Activated CD8-positive, alpha-beta memory T cell treated with anti-CD3 and anti-CD28 coated beads, Interleukin-2, amount 50 U/mL, for 48 hours (primary cell): ENCODE measurements around the gene NEMP2.
"Not testable (repeated sequence)": the region's sequence is repeated elsewhere in the genome, so short reads cannot be mapped to it uniquely, and the experiment has no call there.

Experiments used
- DNase-seq: peaks from one replicate; pipeline ENCODE4 v3.0.0-alpha.2; 2020

NEMP2 gene

DNA sequence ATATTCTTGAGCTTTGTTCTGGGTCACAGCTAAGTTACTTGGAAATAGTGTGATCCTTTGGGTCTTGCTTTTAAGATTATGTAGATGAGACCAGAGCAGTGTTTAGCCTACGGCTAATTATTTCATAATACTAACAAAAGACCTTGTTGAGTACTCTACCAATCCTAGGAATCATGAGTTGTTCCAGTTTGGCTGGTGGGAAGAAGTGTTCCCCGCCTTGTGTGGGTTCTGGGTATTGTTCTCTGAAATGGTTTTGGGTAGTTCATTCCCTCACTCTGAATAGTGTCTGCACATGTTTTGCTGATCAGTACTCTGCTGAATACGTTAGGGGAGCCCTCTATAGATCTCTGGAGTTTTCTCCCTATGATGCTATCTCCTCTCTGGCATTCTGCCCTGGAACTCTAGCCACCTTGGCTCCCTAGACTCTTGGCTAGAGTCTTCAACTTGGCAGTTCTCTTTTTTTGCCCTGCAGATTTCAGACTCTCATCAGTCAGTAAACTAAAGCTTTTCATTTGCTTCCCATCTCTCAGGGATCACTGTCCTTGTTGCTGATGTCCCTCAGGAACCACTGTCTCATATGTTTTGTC, 48.4 kb downstream of the NEMP2 start:
- DNase-seq, result no peak

DNA sequence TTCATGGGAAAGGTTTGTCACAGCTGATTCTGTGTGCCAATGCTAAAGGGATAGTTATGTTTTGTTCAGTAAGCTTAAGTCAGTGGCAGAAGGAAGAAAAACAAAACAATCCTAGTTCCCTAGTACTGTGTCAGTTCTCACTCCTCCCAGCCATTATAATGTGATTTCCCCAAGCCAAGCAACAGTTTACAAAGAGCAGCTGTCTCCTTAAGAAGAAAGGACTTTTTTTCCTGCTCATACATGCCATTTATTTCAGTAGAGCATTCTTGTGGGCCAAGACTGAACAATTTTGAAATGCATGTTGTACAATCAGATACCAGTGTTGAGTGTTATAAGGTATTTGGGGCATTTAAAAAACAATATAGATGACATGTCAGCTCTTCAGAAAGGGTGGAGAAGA, 52.1 kb downstream of the NEMP2 start:
- DNase-seq, result no peak

DNA sequence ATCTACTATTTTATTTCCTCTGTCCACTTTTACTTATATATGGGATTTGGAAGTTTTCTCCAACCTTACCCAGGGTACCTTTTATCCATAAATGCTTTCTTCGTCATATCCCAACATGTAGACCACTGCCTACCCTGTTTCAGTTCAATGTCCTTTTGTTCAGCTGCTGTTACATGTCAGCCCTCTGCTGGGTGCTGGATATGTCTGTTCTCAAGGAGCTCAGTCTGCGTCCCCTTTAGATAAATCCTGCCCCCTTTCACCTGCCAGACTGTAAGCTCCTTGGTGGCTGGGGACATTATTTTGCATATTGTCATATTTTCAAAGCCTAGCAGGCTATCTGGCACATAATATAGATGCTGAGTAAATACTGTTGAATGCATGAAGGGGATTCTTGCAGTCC, 53.2 kb downstream of the NEMP2 start:
- DNase-seq, result no peak

DNA sequence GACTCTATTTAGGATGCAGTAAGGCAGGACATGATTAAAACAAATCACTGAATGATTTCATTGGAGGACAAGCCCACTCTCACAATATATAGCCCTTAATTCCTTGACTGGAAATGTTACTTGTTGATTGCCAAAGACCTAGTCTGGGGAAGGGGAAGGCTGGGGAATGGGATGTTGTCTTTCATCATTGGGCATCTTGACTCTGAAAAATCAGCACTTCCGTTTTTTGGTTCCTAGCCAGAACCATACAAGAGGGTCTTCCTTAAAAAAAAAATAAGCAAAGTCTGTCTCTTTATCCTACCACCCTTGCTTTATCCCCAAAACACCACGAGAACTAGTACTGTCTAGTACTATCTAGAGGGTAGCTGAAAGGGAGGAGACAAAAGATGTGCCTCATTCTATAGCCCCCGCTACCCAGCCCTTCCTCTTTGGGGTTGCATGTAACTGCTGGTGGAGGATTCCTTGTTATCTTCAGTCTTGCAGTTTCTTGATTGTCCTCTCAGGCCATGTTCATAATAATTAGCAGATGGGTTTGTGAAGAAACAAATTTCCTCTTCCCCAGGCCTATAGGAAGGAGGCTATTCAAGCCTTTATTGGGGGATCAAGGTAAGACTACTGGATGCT, 55.8 kb downstream of the NEMP2 start:
- no peak for DNase-seq

DNA sequence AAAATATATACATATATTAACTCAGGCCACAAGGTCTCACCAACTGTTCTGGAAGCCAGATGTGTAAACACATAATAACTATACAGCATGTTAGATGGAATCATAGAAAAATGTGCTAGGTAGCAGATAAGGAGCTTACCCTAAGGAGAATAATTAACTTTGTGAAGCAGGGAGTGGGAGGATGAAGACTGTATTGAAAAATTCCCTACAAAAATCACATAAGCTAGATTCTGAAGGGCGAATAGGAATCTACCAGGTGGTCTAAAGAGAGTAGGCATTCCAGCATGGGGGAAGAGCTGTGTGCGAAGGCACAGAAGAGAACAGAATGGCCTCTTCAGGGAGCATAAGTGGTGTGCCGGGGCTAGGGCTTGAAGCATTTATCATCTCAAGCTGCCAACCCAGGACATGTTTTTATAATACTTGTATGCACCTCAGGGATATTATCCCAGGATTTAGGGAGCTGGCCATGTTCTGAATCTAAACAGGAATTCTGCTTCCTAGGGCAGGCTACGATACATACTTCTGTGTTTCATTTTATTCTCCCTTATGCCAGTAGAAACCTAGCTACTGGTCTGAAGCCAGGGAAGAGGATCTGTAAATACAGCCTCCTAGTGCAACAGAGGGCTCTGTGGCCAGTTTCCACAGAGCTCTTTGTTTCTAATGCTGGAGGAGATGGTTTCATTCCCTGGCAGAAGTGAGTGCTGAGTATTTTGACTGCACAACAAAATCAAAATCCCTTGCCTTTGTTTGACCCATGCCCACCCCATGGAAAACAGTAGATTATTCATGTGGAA, 56.7 kb downstream of the NEMP2 start:
- no peak for DNase-seq

DNA sequence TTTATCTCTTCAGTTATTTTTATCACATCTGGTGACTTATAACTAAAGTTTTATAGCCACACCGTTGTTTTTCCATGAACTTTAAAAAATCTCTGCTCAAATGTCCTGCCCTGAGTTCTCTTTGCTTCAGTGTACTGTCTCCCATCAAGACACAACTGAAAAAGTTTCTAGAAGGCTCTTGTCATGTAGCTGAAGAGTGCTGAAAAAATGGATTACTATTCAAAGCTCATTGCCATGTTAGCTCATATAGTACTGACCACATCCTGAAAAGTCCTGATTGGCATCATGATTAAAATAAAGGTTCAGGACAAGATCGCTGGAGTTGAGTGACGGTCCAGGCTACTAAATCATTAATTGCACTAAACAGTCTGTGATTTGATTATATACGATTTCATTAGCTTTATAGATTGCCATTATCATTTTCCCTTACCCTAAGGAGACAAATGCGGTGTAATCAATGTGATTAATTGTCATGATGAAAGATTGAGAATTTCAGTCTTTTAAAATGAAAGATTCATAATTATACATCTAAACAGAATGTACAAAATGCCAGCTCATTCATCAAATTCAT, 64.2 kb downstream of the NEMP2 start:
- no peak for DNase-seq

DNA sequence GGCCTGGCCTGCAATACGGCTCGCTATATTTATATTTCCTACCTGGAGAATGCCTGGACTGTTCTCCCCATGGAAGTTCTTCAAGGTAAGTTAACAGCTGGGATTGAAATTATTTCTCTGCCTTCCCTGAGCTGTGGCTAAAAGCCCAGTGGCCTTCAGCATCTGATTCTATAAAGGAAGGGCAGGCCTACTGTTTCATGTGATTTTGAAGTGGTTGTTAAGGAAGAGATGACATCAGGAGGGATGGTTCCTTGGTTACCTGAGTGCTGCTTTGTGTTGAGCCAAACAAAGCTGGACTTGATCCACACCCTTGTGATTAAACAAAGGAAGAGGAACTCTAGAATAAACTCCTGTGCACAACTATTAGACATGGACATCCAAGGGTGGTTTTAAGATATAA, 64.8 kb downstream of the NEMP2 start:
- DNase-seq, result no peak

DNA sequence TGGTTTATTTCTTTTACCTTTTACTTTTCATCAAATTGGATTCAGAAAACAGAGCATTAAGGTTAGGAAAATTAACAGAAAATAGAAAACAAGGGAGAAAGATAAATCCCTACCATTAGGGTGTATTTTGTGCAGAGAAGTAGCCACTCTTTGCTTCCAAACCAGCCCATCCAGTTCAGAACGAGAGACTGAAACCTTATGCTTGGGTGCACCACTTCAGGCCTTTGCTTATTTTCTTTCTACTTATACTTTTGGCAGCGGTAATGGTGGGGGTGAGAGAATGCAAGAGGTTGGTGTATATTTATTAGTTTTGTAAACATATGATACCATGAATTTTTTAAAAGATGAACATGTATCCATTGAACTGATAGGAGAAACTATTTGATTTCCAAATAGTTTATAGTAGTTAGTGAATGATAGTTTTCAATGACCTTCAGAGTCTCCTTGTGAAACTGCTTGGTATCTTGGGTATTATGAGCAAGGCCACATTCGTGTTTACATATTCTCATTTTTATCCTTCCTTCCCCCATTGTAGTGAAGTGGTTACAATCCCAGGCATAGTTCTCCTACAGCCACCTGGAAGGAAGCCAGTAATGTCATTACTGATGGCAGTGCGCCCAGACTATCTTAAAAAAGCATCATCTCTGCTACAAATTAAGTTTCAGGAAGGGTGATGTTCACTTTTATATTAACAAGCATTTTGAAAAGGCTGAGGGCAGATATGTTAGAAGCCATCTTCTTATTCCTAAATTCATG, 65.5 kb downstream of the NEMP2 start:
- no peak for DNase-seq

DNA sequence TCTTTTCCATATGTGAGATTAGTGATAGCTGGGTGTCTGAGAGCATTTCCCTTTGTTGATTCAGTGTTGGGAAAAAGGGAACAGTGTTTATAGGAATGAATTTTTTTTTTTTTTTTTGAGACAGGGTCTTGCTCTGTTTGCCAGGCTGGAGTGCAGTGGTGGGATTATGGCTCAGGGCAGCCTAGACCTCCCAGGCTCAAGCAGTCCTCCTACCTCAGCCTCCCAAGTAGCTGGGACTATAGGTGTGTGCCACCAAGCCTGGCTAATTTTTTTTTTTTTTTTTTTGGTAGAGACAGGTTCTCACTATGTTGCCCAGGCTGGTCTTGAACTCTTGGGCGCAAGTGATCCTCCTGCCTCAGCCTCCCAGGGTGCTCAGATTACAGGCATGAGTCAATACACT, 66.2 kb downstream of the NEMP2 start:
- not testable (repeated sequence) for DNase-seq

DNA sequence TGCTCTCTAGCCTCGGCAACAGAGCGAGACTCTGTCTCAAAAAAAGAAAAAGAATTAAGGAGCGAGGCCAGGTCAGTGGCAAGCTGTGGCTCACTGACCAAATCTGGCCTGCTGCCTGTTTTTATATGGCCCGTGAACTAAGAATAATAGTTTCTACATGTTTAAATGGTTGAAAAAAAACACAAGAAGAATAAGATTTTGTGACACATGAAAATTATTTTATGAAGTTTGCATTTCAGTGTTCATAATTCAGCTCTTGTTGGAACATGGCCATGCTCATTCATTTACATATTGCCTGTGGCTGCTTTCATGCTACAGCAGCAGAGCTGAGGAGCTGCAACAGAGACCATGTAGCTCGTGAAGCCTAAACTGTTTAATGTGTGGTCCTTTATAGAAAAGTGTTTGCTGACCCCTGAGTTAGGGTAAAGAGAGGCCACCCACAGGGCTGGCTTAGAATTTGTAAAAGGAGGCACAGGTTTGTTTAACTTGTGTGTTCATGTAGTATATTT, 66.9 kb downstream of the NEMP2 start:
- DNase-seq, result no peak

DNA sequence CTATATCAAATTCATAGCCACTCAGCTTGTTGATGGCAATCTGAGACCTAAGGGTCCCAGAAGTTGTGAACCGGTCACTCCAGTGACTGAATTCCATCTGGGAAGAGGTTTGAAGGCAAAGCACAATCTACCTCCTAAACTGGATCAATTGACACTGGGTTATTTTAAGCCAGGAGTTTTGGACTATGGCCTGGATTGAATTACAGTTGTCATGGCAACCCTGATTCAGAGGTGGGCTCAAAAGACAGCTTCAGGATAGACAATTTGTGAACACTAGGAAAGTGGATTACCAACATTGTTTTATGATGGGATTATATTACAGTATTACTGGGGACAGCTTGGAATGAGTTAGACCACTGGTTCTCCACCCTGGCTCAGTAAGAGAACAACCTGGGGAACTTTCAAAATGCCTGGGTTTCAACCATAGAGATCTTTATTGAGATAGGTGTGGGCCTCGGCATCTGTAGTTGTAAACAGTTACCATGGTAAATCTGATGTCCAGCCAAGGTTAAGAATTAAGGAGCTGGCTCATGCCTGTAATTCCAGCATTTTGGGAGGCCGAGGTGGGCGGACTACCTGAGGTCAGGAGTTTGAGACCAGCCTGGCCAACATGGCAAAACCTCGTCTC, 67.6 kb downstream of the NEMP2 start:
- DNase-seq, result no peak

DNA sequence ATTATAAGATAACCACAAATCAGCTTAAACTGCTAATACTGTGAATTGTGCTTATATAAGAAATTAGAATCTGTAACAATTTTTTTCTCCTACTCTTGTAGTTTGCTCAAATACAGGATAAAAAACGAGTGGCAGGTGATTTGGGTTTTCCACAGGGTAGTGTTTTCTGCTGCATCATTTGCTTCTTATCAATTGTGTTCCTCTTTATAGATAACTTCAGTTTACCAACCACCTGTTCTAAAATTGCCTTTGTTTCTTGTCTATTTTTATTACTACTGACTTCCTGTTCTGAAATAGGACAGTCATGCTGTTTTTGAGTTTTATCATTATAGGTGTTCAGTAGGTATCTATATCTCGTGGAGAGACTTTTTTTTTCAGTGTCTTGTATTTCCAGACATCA, 69.5 kb downstream of the NEMP2 start:
- no peak for DNase-seq

DNA sequence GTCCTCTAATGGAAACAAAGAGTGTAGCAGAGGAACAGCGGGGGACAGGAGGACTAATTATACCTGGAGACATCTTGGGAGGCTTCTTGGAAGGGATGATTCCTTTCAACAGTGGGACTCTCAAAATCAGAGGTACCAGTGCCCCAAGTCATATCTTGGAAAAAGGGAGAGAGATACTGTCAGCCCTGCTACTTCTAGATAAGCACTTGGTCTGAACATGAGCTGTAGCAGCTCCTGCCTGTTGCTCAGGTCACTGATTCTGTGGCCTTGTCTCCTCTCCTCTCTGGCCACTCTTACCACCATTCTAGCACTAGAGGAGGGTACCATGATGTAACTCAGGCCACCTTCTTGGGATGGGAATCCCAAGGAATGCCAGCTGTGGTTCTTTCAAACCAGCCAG, 71.9 kb downstream of the NEMP2 start:
- no peak for DNase-seq

DNA sequence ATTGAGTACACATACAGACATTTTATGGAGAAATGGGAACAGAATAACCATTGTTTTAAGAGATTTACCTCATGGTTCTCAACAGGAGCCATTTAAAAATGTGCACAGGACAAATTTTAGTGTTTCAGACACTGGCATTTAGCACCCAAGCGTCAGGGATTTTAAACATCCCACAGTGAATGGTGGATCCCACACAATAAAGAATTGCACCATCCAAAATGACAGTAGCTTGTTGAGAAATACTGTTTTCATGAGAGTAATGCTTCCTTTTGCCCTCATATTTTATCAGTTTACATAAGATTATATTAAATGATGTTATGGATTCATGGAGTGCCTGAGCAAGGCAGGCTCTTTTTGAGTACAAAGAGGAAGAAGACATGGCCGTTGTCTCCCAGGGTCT, 72.3 kb downstream of the NEMP2 start:
- DNase-seq, result no peak

DNA sequence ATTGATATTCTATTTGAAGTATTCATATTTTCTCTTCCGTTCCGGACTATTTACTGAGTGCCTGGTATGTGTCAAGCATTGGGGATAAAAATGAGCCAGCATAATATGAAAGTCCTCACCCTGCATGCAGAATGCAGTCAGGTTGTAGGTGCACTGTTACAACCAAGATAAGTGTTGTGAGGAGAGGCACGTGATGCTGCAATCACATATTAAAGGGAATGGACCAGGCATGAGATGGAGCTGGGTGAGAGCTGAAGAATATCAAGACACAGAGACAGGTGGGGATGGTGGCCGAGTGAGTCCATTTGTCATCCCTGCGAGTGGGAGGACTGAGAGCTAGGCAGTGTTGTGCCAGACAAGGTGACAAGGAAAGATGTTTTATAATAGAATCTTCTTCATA, 74.0 kb downstream of the NEMP2 start:
- no peak for DNase-seq

DNA sequence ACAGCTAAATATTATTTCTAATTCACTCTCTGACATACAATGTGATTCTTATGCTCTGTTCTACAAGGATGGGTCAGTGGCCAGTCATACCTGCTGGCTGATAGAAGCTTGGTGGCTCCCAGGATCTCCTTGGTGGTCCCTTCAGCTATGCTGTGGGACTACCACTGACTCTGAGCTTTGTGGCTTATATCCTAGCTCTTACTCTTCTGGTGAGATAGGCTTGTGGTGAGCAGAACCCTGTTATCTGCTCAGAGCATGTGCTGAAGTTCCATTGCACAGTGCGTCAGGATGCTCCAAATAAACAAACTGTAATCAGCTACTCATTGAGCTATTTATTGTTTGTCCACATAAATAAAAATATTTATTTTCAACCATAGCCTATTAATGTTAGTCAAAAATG, 74.6 kb downstream of the NEMP2 start:
- no peak for DNase-seq

DNA sequence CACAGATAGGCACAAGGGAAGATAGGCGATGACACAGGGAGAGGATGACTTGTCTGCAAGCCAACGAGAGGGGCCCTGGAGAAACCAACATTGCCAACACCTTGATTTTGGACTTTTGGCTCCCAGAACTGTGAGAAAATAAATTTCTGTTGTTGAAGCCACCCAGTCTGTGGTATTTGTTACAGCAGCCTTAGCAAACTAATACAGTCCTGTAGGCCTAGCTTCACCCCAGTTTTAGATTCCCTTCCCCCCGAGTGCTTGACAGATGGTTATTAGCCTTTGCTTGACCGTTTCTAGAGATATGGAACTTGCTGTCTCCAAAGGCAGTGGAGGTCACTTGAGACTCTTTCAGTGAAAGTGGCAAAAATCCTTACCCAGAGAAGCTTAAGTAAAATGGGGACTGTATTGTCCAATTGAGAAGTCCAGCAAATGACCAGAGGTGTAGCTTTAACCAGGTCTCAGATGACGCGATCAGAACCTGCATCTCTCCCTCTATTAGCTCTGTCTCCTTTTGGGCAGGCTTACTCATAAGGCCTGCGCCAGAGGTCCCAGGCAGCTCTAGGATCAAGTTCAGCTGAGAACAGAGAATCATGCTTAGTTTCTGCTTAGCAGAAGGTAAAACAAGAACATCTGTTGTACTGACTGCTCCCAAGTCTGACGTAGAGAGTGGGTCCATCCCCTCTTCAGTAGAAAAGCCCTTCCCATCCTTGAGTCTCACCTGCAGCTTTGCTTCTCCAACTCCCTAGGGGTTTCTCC, 76.0 kb downstream of the NEMP2 start:
- DNase-seq, result no peak

DNA sequence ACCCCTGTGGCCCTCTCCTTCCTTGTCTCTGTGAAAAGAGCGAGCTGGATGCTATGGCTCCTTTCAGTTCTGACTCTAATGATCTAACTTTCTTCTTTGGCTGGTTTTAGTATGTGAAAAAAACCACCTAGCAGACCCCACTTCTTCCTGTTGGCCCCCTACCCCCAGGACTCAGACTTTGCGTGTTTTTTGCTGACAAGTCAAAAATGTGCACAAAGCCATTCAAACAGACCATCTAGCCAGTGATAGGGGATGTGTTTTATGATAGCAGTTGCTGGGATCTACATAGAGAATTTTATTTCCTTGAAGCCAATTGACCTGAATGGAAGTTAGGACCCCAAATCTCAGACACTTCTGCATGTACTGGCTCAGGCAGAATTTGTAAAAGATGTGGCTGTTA, 77.3 kb downstream of the NEMP2 start:
- no peak for DNase-seq

DNA sequence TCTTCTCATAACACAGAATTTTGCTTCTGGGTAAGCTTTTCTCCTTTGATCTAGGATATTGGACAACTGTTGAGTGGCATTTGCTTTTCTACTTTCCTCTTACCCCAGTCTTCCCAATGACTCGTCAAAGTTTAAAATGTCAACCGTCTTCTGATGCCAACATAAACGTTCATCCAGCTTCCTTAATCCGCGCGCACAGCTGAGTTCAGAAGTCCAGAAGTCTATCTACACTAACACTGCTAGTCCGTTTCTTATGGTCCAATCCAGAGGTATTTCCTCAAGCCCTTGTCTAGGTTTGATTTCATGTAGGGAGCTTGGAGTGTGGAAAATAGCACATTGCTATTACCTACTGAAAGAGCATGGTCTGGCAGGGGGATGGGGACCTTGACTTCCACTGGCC, 77.7 kb downstream of the NEMP2 start:
- no peak for DNase-seq

DNA sequence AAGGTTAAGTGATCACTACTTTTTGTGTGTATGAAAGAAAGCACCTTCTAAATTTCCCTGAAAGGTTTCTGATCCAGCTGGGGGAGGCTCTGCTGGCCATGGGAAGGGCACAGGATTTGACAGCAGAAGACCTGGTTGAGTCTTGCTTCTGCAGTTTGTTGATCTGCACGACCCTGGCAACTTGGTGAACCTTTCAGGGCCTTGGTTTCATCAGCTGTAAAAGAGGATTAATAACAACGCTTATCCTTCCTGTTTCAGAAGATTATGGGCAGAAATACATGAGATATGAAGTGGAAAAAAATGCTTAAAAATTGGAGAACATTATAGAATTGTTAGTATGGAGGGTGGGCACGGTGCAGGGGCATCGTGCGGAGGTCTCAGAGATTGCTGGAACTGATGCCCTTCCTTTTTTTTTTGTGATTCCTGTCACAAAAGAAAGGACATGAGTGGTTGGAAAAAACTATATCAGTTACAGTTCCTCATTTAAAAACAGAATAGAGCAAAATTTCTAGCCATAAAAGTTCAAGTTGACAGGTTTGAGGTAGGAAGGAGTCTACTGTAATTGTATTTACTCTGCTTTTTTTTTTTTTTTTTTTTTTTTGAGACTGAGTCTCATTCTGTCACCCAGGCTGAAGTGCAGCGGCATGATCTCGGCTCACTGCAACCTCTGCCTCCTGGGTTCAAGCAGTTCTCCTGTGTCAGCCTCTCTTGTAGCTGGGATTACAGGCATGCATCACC, 79.0 kb downstream of the NEMP2 start:
- DNase-seq, result no peak

DNA sequence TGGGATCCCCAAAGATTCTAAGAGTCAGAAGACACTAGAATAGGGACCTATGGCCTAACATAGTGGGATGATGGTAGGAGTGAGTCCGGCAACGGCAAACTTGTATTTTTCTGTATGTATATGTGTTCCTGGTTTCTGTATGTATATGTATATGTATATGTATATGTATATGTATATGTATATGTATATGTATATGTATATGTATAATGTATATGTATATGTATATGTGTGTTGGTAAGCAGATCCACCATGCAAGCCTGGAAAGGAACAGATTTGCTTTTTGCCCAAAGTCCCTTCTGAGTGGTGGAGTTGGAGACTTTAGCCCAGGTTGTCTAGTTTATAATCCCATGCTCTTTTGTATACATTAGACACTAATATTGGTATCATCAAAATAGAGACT, 79.7 kb downstream of the NEMP2 start:
- no peak for DNase-seq
